Neural cell (in vitro differentiated cells): ENCODE results near the gene MMP15. TPM values are rescaled to one million over a fixed set of nuclear protein-coding genes. Genes with fewer than 3 reads are reported as not detected.

ENCODE experiments used
- H2AFZ ChIP-seq: fragments of 200-600, 300-800 bp; sonication (generic), shearing (Covaris generic); 2 replicates; pipeline ENCODE4 v1.6.0; 2014; ENCODE audit warnings: low read depth, mild to moderate bottlenecking, antibody characterized with exemption, low read length, moderate library complexity
- H3F3A ChIP-seq: fragments of 200-600 bp; shearing (Covaris generic); 2 replicates; pipeline ENCODE4 v1.6.1; 2016; ENCODE audit warnings: mild to moderate bottlenecking, moderate library complexity, mixed read lengths, antibody characterized with exemption, low read length; ENCODE audit not compliant: insufficient read depth, poor library complexity, severe bottlenecking
- H3K27ac ChIP-seq: fragments of 200-600, 300-800 bp; sonication (generic), shearing (Covaris generic); 2 replicates; pipeline ENCODE4 v1.5.1; 2014; ENCODE audit warnings: mild to moderate bottlenecking, low read length, moderate library complexity
- H3K27me3 ChIP-seq: fragments of 300-800, 200-600 bp; sonication (generic), shearing (Covaris generic); 2 replicates; pipeline ENCODE4 v1.6.0; 2014; ENCODE audit warnings: mild to moderate bottlenecking, low read depth, low read length, moderate library complexity; ENCODE audit not compliant: insufficient read depth
- H3K36me3 ChIP-seq: fragments of 300-800, 200-600 bp; sonication (generic), shearing (Covaris generic); 2 replicates; pipeline ENCODE4 v1.5.1; 2014; ENCODE audit warnings: mild to moderate bottlenecking, antibody characterized with exemption, low read length, moderate library complexity; ENCODE audit not compliant: insufficient read depth
- H3K4me2 ChIP-seq: fragments of 300-800, 200-600 bp; sonication (generic), shearing (Covaris generic); 2 replicates; pipeline ENCODE4 v1.6.0; 2014; ENCODE audit warnings: mild to moderate bottlenecking, low read length
- H3K4me3 ChIP-seq: fragments of 300-800, 200-600 bp; sonication (generic), shearing (Covaris generic); 2 replicates; pipeline ENCODE4 v1.5.1; 2014; ENCODE audit warnings: mild to moderate bottlenecking, low read length, moderate library complexity
- H3K79me2 ChIP-seq: fragments of 200-600 bp; shearing (Covaris generic); replicated peaks from 2 replicates; pipeline ENCODE4 v1.6.0; 2014; ENCODE audit warnings: mild to moderate bottlenecking, low read length, moderate library complexity; ENCODE audit not compliant: insufficient read depth
- H3K9ac ChIP-seq: fragments of 300-800, 200-600 bp; sonication (generic), shearing (Covaris generic); 2 replicates; pipeline ENCODE4 v1.6.1; 2016; ENCODE audit warnings: mild to moderate bottlenecking, low read length, mixed read lengths
- H3K9me2 ChIP-seq: fragments of 200-600 bp; shearing (Covaris generic); 2 replicates; pipeline ENCODE4 v1.6.1; 2016; ENCODE audit warnings: mild to moderate bottlenecking, low read length, mixed read lengths; ENCODE audit not compliant: insufficient read depth
- H3K9me3 ChIP-seq: fragments of 200-600, 300-800 bp; sonication (generic), shearing (Covaris generic); 2 replicates; pipeline ENCODE4 v1.6.1; 2016; ENCODE audit warnings: mild to moderate bottlenecking, mixed run types, low read length, moderate library complexity, mixed read lengths
- H4K20me1 ChIP-seq: fragments of 200-600 bp; shearing (Covaris generic); 2 replicates; pipeline ENCODE4 v1.6.1; 2016; ENCODE audit warnings: mild to moderate bottlenecking, mixed run types; ENCODE audit not compliant: insufficient read depth
- CTCF ChIP-seq: fragments of 450-650 bp; IDR thresholded peaks from 2 replicates; pipeline ENCODE4 v1.5.1; 2014; ENCODE audit warnings: antibody characterized with exemption, mild to moderate bottlenecking, moderate library complexity; ENCODE audit not compliant: poor library complexity, severe bottlenecking
- EP300 ChIP-seq: fragments of 450-650 bp; conservative IDR thresholded peaks from 2 replicates; pipeline ENCODE4 v1.6.1; 2014; ENCODE audit warnings: antibody characterized with exemption, mild to moderate bottlenecking, moderate library complexity; ENCODE audit not compliant: poor library complexity, severe bottlenecking
- EZH2 ChIP-seq: fragments of 200-600, 300-800 bp; shearing (Covaris generic), sonication (generic); IDR thresholded peaks from 2 replicates; pipeline ENCODE4 v1.6.1; 2014; ENCODE audit warnings: antibody characterized with exemption, low read length, borderline replicate concordance, mild to moderate bottlenecking; ENCODE audit not compliant: insufficient read depth, poor library complexity, severe bottlenecking
- MXI1 ChIP-seq: fragments of 450-650 bp; conservative IDR thresholded peaks from 2 replicates; pipeline ENCODE4 v1.6.1; 2014; ENCODE audit warnings: antibody characterized with exemption, mild to moderate bottlenecking; ENCODE audit not compliant: poor library complexity, severe bottlenecking
- POLR2AphosphoS5 ChIP-seq: IDR thresholded peaks from 2 replicates; pipeline ENCODE4 v1.6.1; 2012
- RAD21 ChIP-seq: fragments of 450-650 bp; conservative IDR thresholded peaks from 2 replicates; pipeline ENCODE4 v1.6.1; 2014; ENCODE audit warnings: antibody characterized with exemption, mild to moderate bottlenecking, moderate library complexity
- SMC3 ChIP-seq: fragments of 450-650 bp; conservative IDR thresholded peaks from 2 replicates; pipeline ENCODE4 v1.6.1; 2014; ENCODE audit warnings: antibody characterized with exemption, mild to moderate bottlenecking, moderate library complexity; ENCODE audit not compliant: poor library complexity
- TAF1 ChIP-seq: IDR thresholded peaks from 2 replicates; pipeline ENCODE4 v1.6.1; 2012; ENCODE audit warnings: low read depth
- polyA plus RNA-seq: library from polyadenylated mRNA; depleted of rRNA; stranded (reverse); fragments of >200 nt; gene quantifications from 2 replicates; pipeline ENCODE4 v1.2.3, GENCODE V29; 2014
- TF ChIP-seq, protein P1 (sequence below): IDR thresholded peaks from 2 replicates; pipeline ENCODE4 v1.6.1; 2012; ENCODE audit warnings: borderline replicate concordance

The MMP15 gene
- polyA plus RNA-seq, 1 donor from 2014 or later: 18.5 TPM

- Histone ChIP-seq H3K36me3 (peaks cover 3% of the 10 kb centered on the region), H4K20me1 (no peaks in the 10 kb centered on the region), H3K79me2 (no peaks in the 10 kb centered on the region), H3K4me2 (no peak overlapping the region), H3K9ac (no peak overlapping the region), H2AFZ (no peak overlapping the region), H3K9me3 (no peaks in the 10 kb centered on the region), H3K27me3 (no peaks in the 10 kb centered on the region), H3K4me3 (no peak overlapping the region), H3K9me2 (no peaks in the 10 kb centered on the region), H3F3A (no peaks in the 10 kb centered on the region), H3K27ac (no peak overlapping the region)
- TF ChIP-seq RAD21 (no peak), SMC3 (no peak), MXI1 (no peak), TAF1 (no peak), EP300 (no peak), EZH2 (no peak)
These were observed 13.1 kb upstream of the MMP15 start for GRCh38 chr16:58012481-58012880.

GRCh38 chr16:58013201-58013956 lies 12.2 kb upstream of the MMP15 start:
- Histone ChIP-seq H3K9me3 (no peaks in the 10 kb centered on the region), H3K9me2 (no peaks in the 10 kb centered on the region), H3K79me2 (no peaks in the 10 kb centered on the region), H2AFZ (no peak overlapping the region), H3K36me3 (peaks cover 3% of the 10 kb centered on the region), H3K4me3 (no peak overlapping the region), H3K27me3 (no peaks in the 10 kb centered on the region), H4K20me1 (no peaks in the 10 kb centered on the region), H3F3A (no peaks in the 10 kb centered on the region), H3K9ac (no peak overlapping the region), H3K4me2 (no peak overlapping the region), H3K27ac (no peak overlapping the region)
- TF ChIP-seq MXI1 (no peak), EZH2 (no peak), EP300 (no peak), RAD21 (no peak)
- TF ChIP-seq, protein P1, sequence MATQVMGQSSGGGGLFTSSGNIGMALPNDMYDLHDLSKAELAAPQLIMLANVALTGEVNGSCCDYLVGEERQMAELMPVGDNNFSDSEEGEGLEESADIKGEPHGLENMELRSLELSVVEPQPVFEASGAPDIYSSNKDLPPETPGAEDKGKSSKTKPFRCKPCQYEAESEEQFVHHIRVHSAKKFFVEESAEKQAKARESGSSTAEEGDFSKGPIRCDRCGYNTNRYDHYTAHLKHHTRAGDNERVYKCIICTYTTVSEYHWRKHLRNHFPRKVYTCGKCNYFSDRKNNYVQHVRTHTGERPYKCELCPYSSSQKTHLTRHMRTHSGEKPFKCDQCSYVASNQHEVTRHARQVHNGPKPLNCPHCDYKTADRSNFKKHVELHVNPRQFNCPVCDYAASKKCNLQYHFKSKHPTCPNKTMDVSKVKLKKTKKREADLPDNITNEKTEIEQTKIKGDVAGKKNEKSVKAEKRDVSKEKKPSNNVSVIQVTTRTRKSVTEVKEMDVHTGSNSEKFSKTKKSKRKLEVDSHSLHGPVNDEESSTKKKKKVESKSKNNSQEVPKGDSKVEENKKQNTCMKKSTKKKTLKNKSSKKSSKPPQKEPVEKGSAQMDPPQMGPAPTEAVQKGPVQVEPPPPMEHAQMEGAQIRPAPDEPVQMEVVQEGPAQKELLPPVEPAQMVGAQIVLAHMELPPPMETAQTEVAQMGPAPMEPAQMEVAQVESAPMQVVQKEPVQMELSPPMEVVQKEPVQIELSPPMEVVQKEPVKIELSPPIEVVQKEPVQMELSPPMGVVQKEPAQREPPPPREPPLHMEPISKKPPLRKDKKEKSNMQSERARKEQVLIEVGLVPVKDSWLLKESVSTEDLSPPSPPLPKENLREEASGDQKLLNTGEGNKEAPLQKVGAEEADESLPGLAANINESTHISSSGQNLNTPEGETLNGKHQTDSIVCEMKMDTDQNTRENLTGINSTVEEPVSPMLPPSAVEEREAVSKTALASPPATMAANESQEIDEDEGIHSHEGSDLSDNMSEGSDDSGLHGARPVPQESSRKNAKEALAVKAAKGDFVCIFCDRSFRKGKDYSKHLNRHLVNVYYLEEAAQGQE: no peak

DNA sequence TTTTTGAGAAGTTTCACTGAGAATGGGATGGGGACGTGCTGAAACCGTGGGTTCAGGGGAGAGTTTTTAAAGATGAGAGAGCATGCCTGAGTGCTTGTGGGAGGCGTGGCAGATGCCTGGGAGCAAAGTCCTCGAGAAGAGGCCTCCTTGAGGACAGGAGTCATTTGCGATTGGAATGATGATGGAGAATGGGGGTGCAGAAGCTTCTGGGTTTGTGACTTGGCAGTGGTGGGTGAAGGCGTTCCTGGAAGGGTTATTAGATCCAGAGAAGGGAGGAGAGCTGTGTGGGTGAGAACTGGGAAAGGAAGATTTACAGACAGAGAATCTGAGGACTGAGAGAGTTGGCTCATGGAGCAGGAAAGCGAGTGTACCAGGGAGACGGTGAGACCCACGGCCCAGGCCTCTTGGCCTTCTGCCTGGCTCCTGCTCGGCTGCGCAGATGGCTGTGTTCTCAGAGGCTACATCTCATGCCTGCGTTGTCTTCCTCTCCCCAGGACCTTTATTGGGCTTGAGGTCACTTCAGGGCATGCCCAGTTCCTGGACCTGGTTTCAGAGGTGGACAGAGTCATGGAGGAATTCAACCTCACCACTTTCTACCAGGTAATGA lies 8.6 kb upstream of the MMP15 start:
- no peaks in the 10 kb centered on the region for H3K27me3 ChIP-seq
- no peak overlapping the region for H3K27ac ChIP-seq
- no peaks in the 10 kb centered on the region for H3K9me3 ChIP-seq
- no peaks in the 10 kb centered on the region for H3K79me2 ChIP-seq
- H3K4me3 ChIP-seq: no peak overlapping the region
- no peak overlapping the region for H3K4me2 ChIP-seq
- TF ChIP-seq SMC3: no peak
- no peak for TF ChIP-seq CTCF
- TF ChIP-seq RAD21: no peak
- TF ChIP-seq POLR2AphosphoS5: no peak
- no peak for TF ChIP-seq EZH2
- TF ChIP-seq MXI1: no peak
- TF ChIP-seq, protein P1: no peak
- no peak for TF ChIP-seq TAF1
- TF ChIP-seq EP300: no peak
- no peaks in the 10 kb centered on the region for H3F3A ChIP-seq
- no peaks in the 10 kb centered on the region for H3K9me2 ChIP-seq
- H3K9ac ChIP-seq: no peak overlapping the region
- H3K36me3 ChIP-seq: peaks cover 3% of the 10 kb centered on the region
- no peaks in the 10 kb centered on the region for H4K20me1 ChIP-seq
- H2AFZ ChIP-seq: no peak overlapping the region
